IPS DF 6.9 (cell line): ENCODE results near the gene MOSPD2.

Experiments used
- DNase-seq: peaks from one replicate; pipeline ENCODE4 v3.0.0-alpha.2; 2013; ENCODE audit warnings: low read depth, low spot score
- H3K27ac ChIP-seq: one replicate; pipeline ENCODE4 v1.5.1; 2013; ENCODE audit warnings: low read length, control low read depth
- H3K27me3 ChIP-seq: 2 replicates; pipeline ENCODE4 v1.6.1; 2013; ENCODE audit warnings: mild to moderate bottlenecking, low read length; ENCODE audit not compliant: control insufficient read depth, insufficient read depth
- H3K36me3 ChIP-seq: 2 replicates; pipeline ENCODE4 v1.6.1; 2013; ENCODE audit warnings: low read length; ENCODE audit not compliant: control insufficient read depth, insufficient read depth
- H3K4me1 ChIP-seq: 2 replicates; pipeline ENCODE4 v1.6.1; 2013; ENCODE audit warnings: low read length; ENCODE audit not compliant: control insufficient read depth, insufficient read depth
- H3K4me3 ChIP-seq: 2 replicates; pipeline ENCODE4 v1.5.1; 2013; ENCODE audit warnings: mild to moderate bottlenecking, low read length
- H3K9me3 ChIP-seq: 2 replicates; pipeline ENCODE4 v1.6.1; 2013; ENCODE audit warnings: low read length, inconsistent platforms; ENCODE audit not compliant: control insufficient read depth, insufficient read depth
- WGBS: extraction: QIAGEN DNeasy Blood & Tissue Kit; methylation state at CpG from one replicate; pipeline ENCODE4 v1.1.7; 2013; ENCODE audit warnings: mixed read lengths, missing lambda C conversion rate; ENCODE audit not compliant: insufficient read length, insufficient coverage; 5-methylcytosine and 5-hydroxymethylcytosine counted together

MOSPD2 gene

DNA sequence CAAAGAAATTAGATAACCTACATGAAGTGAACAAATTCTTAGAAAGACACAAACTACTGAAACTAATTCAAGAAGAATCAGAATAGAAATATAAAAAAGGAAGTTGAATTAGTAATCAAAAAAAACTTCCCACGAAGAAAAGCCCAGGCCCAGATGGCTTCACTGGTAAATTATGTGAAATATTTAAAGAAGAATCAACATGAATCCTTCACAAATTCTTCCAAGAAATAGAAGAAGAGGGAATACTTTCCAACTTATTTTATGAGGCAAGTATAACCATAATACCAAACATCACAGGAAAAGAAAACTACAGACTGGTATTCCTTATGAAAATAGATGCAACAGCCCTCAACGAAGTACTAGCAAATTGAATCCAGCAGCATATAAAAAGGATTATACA, 30.7 kb downstream of the MOSPD2 start:
- DNase-seq: no peak
- no peak overlapping the region for H3K27ac ChIP-seq
- H3K27me3 ChIP-seq: no peaks in the 10 kb centered on the region
- H3K36me3 ChIP-seq: no peaks in the 10 kb centered on the region
- H3K4me3 ChIP-seq: no peak overlapping the region
- H3K4me1 ChIP-seq: no peaks in the 10 kb centered on the region
- no CpG with 5 or more reads among the region's 2 CpGs for WGBS
- no peaks in the 10 kb centered on the region for H3K9me3 ChIP-seq

DNA sequence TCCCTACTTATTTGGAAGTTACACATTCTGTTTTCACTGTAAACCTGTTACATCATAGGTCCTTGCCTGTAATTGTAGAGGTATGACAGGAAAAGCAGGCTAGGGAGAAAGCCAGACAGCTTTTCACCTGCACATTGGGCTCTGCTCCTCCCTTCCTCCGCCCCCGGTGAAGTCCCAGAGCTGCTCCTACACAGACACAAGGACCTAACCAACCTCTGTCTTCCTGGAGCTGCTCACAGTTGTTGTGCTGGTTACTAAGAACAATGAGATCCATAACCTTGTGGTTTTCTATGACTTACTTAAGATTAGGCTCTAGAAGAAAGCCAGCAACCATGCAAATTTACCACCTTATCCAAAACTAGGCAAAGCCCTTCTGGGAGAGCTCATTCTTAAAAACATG, 40.0 kb downstream of the MOSPD2 start:
- WGBS: no CpG with 5 or more reads among the region's 2 CpGs

DNA sequence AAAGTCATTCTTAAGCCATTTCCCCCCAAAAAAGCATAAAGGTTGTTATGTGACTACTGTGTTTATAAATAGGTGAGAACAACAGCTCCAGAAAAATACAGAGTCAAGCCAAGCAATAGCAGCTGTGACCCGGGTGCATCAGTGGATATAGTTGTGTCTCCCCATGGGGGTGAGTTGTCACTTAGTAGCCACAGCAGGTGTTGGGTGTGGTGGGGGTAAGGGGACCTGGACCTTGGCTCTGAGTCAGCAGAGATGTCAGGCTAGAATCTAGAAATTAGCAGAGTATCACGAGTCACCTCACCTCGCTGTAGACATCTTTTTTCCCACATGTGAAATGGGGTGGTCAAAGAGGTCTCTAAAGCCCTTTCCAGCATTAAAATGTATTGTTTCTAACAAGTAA, 42.4 kb downstream of the MOSPD2 start:
- WGBS: no CpG with 5 or more reads among the region's 3 CpGs
- Histone ChIP-seq H3K27me3 (no peaks in the 10 kb centered on the region), H3K36me3 (no peaks in the 10 kb centered on the region), H3K27ac (no peak overlapping the region), H3K4me3 (no peak overlapping the region), H3K4me1 (no peaks in the 10 kb centered on the region), H3K9me3 (no peaks in the 10 kb centered on the region)
- no peak for DNase-seq

More for the DNA sequence above, 40.0 kb downstream of the MOSPD2 start:
- Histone ChIP-seq H3K4me3 (no peak overlapping the region), H3K27me3 (no peaks in the 10 kb centered on the region), H3K36me3 (no peaks in the 10 kb centered on the region), H3K4me1 (no peaks in the 10 kb centered on the region), H3K9me3 (no peaks in the 10 kb centered on the region), H3K27ac (no peak overlapping the region)
- no peak for DNase-seq

- H3K27ac ChIP-seq: no peak overlapping the region
- WGBS: no CpG with 5 or more reads among the region's 3 CpGs
- no peaks in the 10 kb centered on the region for H3K4me1 ChIP-seq
- DNase-seq: no peak
- no peak overlapping the region for H3K4me3 ChIP-seq
- no peaks in the 10 kb centered on the region for H3K9me3 ChIP-seq
- H3K27me3 ChIP-seq: no peaks in the 10 kb centered on the region
- H3K36me3 ChIP-seq: no peaks in the 10 kb centered on the region
Observed at GRCh38 chrX:14916017-14916674, 42.9 kb downstream of the MOSPD2 start.

DNA sequence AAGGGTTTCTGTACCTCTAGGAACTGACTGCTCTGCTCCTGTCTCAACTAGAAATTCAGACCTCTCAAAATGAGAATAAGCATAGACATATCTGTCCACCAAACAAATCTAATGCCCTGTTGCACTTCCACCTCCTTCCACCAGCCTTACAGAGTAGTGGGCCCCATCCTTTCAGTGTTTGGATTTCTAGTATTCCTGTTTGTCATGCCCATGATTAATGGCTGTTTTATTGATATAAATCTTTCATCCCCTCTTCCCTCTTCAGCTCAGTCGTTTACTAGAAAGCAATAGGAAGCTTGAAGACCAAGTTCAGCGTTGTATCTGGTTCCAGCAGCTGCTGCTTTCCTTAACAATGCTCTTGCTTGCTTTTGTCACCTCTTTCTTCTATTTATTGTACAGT, 46.2 kb downstream of the MOSPD2 start:
- no peak overlapping the region for H3K27ac ChIP-seq

GRCh38 chrX:14920196-14920595, 47.0 kb downstream of the MOSPD2 start:
- H3K27me3 ChIP-seq: no peaks in the 10 kb centered on the region
- no peaks in the 10 kb centered on the region for H3K36me3 ChIP-seq
- WGBS: no CpG with 5 or more reads among the region's 2 CpGs

More for the DNA sequence above, 46.2 kb downstream of the MOSPD2 start:
- no peaks in the 10 kb centered on the region for H3K27me3 ChIP-seq
- no peaks in the 10 kb centered on the region for H3K4me1 ChIP-seq
- no peaks in the 10 kb centered on the region for H3K9me3 ChIP-seq
- H3K36me3 ChIP-seq: no peaks in the 10 kb centered on the region
- no peak overlapping the region for H3K4me3 ChIP-seq
- no peak for DNase-seq
- WGBS: no CpG with 5 or more reads among the region's 2 CpGs

GRCh38 chrX:14922437-14922836, 49.2 kb downstream of the MOSPD2 start:
- Histone ChIP-seq H3K27ac (no peak overlapping the region), H3K36me3 (no peaks in the 10 kb centered on the region), H3K9me3 (no peaks in the 10 kb centered on the region), H3K4me1 (no peaks in the 10 kb centered on the region), H3K27me3 (no peaks in the 10 kb centered on the region), H3K4me3 (no peak overlapping the region)
- no CpG with 5 or more reads among the region's 6 CpGs for WGBS
- no peak for DNase-seq

More at GRCh38 chrX:14920196-14920595, 47.0 kb downstream of the MOSPD2 start:
- no peaks in the 10 kb centered on the region for H3K4me1 ChIP-seq
- no peak for DNase-seq
- H3K27ac ChIP-seq: no peak overlapping the region
- no peak overlapping the region for H3K4me3 ChIP-seq
- no peaks in the 10 kb centered on the region for H3K9me3 ChIP-seq

DNA sequence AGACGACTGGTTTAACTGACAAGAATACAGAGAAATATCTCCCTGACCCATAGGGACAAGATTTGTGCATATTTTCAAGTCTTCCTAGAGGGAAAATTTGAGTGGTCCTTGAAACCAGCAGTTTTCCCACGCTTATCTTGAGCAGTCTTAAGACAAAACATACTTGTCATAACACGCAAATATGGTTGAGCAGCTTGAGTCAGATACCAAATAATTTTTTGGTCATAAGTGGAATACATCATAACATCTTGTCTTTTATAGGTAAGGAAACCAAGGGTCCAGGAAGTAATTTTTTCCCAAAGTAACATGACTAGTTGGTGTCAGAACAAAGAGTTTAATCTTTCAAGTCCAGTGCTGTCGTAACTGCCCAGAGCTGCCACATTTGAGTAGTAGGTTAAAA, 50.5 kb downstream of the MOSPD2 start:
- no peak overlapping the region for H3K27ac ChIP-seq
- DNase-seq: no peak

GRCh38 chrX:14926471-14926870, 53.2 kb downstream of the MOSPD2 start:
- no CpG with 5 or more reads among the region's 1 CpG for WGBS

More for the DNA sequence above, 50.5 kb downstream of the MOSPD2 start:
- WGBS: no CpG with 5 or more reads among the region's 4 CpGs
- H3K9me3 ChIP-seq: no peaks in the 10 kb centered on the region
- no peak overlapping the region for H3K4me3 ChIP-seq
- H3K4me1 ChIP-seq: no peaks in the 10 kb centered on the region
- no peaks in the 10 kb centered on the region for H3K27me3 ChIP-seq
- H3K36me3 ChIP-seq: no peaks in the 10 kb centered on the region

GRCh38 chrX:14927401-14927800, 54.2 kb downstream of the MOSPD2 start:
- no CpG with 5 or more reads among the region's 5 CpGs for WGBS
- Histone ChIP-seq H3K4me1 (no peaks in the 10 kb centered on the region), H3K36me3 (no peaks in the 10 kb centered on the region), H3K27me3 (no peaks in the 10 kb centered on the region), H3K4me3 (no peak overlapping the region), H3K27ac (no peak overlapping the region), H3K9me3 (no peaks in the 10 kb centered on the region)
- no peak for DNase-seq

More at GRCh38 chrX:14926471-14926870, 53.2 kb downstream of the MOSPD2 start:
- no peaks in the 10 kb centered on the region for H3K36me3 ChIP-seq
- no peak overlapping the region for H3K27ac ChIP-seq
- no peak overlapping the region for H3K4me3 ChIP-seq
- no peaks in the 10 kb centered on the region for H3K9me3 ChIP-seq
- DNase-seq: no peak
- no peaks in the 10 kb centered on the region for H3K27me3 ChIP-seq
- H3K4me1 ChIP-seq: no peaks in the 10 kb centered on the region

GRCh38 chrX:14930663-14931062, 57.4 kb downstream of the MOSPD2 start:
- no CpG with 5 or more reads among the region's 1 CpG for WGBS
- Histone ChIP-seq H3K36me3 (no peaks in the 10 kb centered on the region), H3K4me3 (no peak overlapping the region), H3K4me1 (no peaks in the 10 kb centered on the region), H3K27ac (no peak overlapping the region), H3K9me3 (no peaks in the 10 kb centered on the region), H3K27me3 (no peaks in the 10 kb centered on the region)
- DNase-seq: no peak
